Measurements from ENCODE around the gene PLCG2.

PLCG2 gene

DNA sequence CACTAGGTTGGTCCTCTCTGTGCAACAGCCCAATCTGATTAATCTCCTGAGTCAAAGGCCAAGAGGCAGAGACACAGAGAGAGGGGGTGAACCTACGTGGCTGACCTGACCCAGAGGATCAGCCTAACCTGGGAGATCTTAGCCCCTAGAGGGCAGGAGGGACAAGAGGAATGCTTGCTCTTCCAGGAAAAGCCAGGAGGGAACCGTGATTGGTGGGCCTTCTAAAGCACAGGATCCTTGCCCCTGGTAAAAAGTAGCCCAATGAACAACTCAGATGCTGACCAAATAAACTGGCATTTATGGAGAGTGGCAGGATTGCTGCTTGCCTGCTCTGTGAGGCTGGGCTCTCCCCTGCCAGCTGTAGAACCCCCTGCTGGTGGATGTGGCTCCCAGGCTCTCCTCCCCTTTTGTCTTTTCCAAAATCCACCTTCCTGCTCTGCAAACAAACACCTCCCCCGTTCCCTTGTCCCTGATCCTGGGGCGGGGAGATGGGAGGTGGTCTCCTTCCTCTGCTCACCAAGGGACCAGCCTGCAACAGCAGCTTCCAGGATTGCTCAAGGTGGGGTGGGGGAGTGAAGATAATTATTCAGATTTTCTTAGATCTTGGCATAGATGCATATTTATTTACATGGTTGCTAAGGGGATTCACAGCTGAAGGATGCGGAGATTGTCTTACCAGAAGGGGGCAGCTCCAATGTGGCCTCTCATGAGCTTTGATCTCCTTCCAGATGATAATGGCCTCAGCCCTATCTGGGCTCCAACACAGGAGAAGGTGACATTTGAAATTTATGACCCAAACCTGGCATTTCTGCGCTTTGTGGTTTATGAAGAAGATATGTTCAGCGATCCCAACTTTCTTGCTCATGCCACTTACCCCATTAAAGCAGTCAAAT is 160.3 kb downstream of the PLCG2 start:
- no peak for DNase-seq (ENCODE audit: low spot score)

- DNase-seq (ENCODE audit: low spot score), result peak; percentile 63
These were observed 161.9 kb downstream of the PLCG2 start for GRCh38 chr16:81940781-81941560.

- no peak for DNase-seq (ENCODE audit: low spot score)
These were observed 163.0 kb downstream of the PLCG2 start for GRCh38 chr16:81942007-81942601.

DNA sequence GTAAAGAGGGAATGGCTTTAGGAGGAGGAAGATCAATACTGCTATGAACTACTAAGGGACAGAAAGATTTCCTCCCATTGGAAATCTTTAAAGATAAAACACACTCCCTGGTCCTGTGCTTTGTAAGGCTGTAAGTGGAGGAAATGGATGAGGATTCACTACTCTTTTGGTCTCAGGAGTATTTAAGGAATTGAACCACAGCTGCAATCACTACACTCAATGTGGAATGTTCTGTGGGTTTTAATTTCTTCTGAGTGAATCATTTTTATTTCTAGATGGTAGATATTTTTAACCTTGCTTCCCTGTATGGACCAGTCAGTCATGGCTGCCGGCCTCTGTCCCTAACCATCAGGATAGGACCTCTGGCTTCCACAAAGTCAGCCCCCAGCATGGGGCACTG is 166.6 kb downstream of the PLCG2 start:
- DNase-seq (ENCODE audit: low spot score), result no peak

GRCh38 chr16:81946206-81946605 is 167.1 kb downstream of the PLCG2 start:
- DNase-seq (ENCODE audit: low spot score), result no peak

DNA sequence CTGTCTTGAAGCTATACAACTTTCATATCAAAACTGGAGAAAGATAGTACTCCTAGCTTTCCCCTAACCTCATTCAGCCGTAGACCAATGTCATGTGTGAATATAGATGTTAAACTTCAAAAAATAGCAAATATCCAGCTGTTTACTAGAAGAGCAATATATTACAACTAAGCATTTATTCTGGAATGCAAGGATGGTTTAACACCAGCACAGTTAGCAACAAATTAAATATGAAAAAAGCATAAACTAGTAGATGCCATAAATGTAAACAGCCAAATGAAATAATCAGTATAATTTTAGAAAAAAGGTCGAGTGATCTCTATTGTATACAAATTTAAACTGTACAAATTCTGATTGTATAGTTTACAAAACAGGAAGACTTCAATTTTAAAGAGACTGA is 172.5 kb downstream of the PLCG2 start:
- DNase-seq (ENCODE audit: low spot score), result no peak

- no peak for DNase-seq (ENCODE audit: low spot score)
These were observed 177.3 kb downstream of the PLCG2 start for GRCh38 chr16:81956213-81956948.

- no peak for DNase-seq (ENCODE audit: low spot score)
These were observed 185.7 kb downstream of the PLCG2 start for GRCh38 chr16:81964808-81965207.

DNA sequence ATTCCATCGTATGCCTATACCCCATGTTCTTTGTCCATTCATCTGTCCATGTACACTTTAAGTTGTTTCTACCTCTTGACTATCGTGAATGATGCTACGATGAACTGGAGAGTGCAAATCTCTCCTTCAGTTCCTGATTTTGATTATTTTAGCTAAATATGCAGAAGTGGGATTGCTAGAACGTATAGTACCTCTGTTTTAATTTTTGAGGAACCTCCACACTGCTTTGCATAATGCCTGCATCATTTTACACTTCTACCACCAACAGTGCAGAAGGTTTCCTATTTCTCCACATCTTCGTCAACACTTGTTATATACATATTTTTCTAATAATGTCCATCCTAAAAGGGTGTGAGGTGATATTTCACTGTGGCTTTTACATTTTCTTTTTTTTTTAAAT is 188.3 kb downstream of the PLCG2 start:
- no peak for DNase-seq (ENCODE audit: low spot score)

DNA sequence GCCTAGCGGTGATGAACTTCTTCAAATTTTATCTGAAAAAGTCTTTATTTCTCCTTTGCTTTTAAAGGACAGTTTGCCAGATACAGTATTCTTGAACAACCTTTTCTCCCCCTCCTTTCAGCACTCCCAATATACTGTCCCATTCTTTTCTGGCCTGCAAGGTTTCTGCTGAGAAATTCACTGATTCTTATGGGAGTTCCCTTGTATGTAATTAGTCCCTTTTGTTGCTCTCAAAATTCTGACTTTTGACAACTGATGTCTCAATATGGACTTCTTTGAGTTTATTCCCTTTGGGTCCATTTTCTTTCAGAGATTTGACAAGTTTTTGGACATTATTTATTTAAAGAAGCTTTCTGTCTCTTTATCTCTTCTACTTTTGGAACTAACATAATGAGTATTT is 192.8 kb downstream of the PLCG2 start:
- DNase-seq (ENCODE audit: low spot score), result no peak

DNA sequence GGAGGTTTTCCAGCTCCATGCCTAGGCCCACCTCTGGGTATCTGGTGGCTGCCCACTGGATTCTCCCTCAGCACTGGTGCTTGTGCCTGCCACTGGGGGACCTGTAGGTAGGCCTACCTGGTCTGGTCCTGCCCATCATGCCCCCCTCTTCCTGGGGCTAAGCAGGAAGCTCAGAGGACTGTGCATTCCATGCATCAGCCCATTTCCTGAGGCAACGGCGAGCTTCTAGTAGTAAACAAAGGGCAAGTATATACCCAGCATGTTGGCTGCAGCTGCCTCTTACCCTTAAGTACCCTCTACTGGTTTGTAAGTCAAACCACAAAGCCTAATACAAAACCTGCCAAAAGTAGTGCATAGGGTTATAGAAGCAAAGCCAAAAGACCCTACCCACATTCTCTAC is 194.6 kb downstream of the PLCG2 start:
- no peak for DNase-seq (ENCODE audit: low spot score)

DNA sequence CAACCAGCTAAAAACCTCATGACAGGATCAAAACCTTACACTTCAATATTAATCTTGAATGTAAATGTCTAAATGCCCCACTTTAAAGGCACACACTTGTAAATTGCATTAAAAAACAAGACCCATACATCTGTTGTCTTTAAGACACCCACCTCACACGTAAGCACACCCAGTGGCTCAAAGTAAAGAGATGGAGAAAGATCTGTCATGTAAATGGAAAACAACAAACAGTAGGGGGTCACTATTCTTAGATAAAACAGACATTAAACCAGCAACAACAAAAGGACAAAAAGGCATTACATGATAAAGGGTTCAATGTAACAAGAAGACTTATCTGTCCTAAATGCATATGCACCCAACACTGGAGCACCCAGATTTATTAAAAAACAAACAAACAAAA is 196.5 kb downstream of the PLCG2 start:
- DNase-seq (ENCODE audit: low spot score), result no peak

GRCh38 chr16:81977335-81977942 is 198.3 kb downstream of the PLCG2 start:
- DNase-seq (ENCODE audit: low spot score), result peak; percentile 24

GRCh38 chr16:81987121-81987520 is 208.0 kb downstream of the PLCG2 start:
- no peak for DNase-seq (ENCODE audit: low spot score)

- DNase-seq (ENCODE audit: low spot score), result peak; percentile 86
These were observed 208.6 kb downstream of the PLCG2 start for GRCh38 chr16:81987706-81988105.

- DNase-seq (ENCODE audit: low spot score), result no peak
These were observed 213.8 kb downstream of the PLCG2 start for GRCh38 chr16:81992859-81993258.

- no peak for DNase-seq (ENCODE audit: low spot score)
These were observed 215.4 kb downstream of the PLCG2 start for GRCh38 chr16:81994485-81994884.

GRCh38 chr16:81995651-81996050 is 216.6 kb downstream of the PLCG2 start:
- DNase-seq (ENCODE audit: low spot score), result no peak

- DNase-seq (ENCODE audit: low spot score), result peak; percentile 78
These were observed 217.8 kb downstream of the PLCG2 start for GRCh38 chr16:81996664-81997509.

DNA sequence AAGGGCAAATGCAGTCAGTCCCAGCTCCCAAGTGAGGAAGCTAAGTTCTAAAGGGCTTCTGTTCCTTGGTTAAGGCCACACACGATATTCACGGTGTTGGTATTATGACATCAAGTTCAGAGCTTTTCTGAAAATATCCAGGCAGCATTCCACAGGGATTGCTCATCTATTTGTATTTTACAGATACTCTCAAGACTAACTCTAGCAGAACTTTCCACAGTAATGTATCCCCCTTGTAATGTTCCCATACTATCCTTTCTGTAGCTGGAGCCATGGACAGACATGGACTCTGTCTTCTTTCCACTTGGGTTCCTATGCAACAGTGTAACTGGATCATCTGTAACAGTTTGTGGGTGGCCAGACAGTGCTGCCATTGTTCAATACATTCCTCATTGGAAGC is 218.6 kb downstream of the PLCG2 start:
- DNase-seq (ENCODE audit: low spot score), result peak; percentile 54

DNA sequence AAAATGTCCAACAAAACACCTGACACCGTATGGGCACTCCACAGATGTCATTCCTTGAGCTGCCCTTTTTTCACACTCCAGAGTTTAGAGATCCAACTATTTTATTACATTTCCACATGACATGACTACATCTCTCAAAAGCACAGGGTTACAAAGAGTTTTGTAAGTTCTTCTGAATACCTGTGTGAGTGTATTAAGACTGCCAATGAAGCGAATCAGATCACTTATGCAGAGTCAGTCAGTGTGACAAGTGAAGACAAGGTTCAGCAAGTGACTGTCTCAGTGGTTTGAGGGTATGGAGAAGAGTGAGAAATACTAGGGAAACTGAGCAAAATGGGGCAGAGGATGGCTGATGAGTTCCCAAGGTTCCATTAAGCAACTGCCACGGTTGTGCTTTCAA is 223.7 kb downstream of the PLCG2 start:
- no peak for DNase-seq (ENCODE audit: low spot score)
